ENCODE data around the gene ABR.

DNA sequence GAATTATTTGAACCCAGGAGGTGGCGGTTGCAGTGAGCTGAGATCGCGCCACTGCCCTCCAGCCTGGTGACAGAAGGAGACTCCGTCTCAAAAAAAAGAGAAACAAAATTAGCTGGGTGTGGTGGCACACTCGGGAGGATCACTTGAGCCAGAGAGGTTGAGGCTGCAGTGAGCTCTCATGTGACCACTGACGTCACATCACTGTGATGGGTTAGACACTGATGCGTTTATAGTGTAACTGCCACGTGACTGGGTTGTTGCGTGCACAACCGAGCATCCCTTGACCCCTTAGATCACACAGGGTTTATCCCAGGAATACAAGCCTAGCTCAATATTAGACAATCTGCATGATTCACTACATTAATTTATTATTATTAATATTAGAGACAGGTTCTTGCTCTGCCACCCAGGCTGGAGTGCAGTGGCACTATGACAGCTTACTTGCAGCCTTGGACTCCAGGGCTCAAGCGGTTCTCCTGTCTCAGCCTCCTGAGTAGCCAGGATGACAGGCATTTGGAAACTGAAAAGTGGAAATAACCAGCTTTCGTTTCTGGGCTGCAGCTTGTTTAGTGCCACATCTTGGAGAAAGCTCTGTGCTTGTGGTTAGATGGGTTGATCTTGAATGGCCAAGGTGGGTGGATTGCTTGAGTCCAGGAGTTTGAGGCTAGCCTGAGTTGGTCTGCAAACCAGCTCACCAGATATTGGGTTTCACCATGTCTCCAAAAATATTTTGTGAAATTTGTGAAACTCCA, 26.4 kb upstream of the ABR start:
- TF ChIP-seq EZH2phosphoT487 (IDR thresholded peaks at IDR 0.05; ENCODE audit: borderline replicate concordance, low read length) (no peak), EZH2 (IDR thresholded peaks at IDR 0.05; ENCODE audit: low read length, unreplicated experiment) (no peak)
- TF ChIP-seq, protein P1, sequence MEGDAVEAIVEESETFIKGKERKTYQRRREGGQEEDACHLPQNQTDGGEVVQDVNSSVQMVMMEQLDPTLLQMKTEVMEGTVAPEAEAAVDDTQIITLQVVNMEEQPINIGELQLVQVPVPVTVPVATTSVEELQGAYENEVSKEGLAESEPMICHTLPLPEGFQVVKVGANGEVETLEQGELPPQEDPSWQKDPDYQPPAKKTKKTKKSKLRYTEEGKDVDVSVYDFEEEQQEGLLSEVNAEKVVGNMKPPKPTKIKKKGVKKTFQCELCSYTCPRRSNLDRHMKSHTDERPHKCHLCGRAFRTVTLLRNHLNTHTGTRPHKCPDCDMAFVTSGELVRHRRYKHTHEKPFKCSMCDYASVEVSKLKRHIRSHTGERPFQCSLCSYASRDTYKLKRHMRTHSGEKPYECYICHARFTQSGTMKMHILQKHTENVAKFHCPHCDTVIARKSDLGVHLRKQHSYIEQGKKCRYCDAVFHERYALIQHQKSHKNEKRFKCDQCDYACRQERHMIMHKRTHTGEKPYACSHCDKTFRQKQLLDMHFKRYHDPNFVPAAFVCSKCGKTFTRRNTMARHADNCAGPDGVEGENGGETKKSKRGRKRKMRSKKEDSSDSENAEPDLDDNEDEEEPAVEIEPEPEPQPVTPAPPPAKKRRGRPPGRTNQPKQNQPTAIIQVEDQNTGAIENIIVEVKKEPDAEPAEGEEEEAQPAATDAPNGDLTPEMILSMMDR (conservative IDR thresholded peaks at IDR 0.05; ENCODE audit: low read depth, low read length) = no peak
